HG02588 (cell line): ENCODE data around the gene DHX29.

ENCODE experiments used
- ATAC-seq: cut with Tn5 transposase; IDR thresholded peaks from one replicate; pipeline ENCODE4 v1.9.1; 2021; ENCODE audit warnings: mild to moderate bottlenecking, moderate library complexity; ENCODE audit not compliant: unreplicated experiment

Gene DHX29

GRCh38 chr5:55234121-55234700, 73.3 kb downstream of the DHX29 start:
- ATAC-seq = no peak

- ATAC-seq = peak; percentile 59
Observed at GRCh38 chr5:55232985-55233928, 74.2 kb downstream of the DHX29 start, which contains the start of gene CCNO. Gene CCNO (minus strand): TSS chr5:55233608. CDS start chr5:55233523, 85 bp downstream.

DNA sequence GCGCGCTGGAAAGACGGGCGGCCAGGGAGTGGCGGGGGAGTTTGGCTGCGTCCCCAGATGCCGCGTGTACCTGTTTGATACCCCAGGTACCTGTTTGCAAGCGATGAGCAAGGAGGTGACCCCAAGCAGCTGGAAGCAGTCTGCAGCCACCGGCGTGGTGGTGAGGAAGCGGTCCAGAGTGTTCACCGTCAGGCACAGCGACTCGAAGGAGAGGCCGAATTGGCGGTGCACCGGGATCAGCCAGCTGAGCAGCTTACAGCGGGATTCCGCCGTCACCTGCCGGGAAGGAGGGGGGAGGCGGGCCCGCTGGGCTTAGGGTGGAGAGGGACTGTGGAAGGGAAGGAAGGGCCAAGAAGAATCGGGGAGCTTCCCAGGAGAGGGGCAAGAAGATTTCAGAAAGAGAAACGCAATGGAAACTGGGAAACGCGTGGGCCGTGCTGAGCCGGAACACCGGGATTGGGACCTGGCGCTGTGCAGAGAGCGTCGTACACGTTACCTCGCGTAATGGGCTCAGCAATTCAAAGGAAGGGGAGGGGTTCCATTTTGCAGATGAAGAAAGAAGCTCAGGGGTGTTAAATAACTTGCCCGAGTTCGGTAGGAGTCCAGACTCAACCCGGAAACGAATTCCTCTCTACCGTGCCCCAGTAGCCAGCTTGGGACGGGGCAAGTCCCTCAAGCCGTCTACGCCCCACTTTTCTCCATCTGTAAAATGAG, 75.1 kb downstream of the DHX29 start:
- ATAC-seq = no peak

- ATAC-seq = no peak
Observed at GRCh38 chr5:55231919-55232270, 75.6 kb downstream of the DHX29 start.

- ATAC-seq = no peak
Observed at GRCh38 chr5:55231029-55231918, 76.2 kb downstream of the DHX29 start.

DNA sequence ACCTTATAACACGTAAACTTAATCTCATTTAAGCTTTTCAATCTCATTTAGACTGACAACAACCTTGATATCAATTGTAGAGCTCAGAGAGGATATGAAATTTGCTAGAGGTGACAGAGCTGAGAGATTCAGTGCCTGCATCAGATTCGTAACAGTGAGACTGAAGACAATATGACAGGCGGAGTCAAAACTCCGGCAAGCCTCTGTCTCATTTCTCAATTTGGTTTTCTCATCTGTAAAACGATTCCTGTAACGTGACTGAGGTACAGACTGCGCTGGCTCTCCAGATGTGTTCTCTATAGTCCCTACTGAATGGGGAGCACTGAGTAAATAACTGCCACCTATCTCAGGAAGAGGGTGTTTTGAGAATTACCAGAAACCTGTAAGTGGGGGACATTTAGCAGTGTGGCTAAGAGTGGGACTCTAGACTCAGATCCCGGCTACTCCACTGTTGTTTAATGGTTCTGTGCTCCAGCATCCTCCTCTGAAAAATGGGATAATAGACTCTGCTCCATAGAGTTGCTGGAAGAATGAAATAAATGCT, 77.3 kb downstream of the DHX29 start:
- ATAC-seq = no peak

DNA sequence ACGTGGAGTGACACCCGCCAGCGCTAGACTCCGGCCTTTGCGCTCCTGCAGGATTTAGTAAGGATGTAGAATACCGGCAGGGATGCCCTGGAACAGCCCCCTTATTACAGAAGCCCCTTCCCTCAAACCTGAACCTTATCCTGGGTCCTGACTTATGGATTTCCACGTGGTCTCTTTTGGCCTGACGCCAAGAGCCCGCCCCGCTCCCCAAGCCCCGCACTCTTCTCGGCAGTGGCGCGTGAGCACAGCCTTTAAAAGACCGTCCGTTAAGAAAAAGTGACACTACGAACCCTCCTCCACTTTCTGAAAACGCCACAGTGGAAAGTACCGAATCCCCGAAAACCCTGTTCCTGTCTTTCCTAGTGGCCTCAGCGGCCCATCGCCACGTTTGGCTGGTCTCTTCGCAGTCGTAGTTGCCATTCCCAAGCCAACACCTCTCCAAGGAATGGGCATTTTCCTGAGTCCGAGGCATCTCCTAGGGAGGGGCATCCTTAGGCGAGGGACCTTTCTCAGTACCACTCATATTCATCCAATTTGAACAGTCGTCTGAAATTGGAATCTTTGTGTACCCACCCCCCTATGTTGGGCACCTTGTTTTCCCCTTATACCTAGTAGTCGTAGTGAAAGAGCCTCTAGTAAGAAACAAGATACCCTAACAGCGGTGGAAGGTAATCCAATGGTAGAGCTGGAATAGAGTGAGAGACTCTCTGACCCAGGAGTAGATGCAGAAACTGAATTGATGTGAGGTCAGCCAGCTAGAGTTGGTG, 79.6 kb downstream of the DHX29 start:
- no peak for ATAC-seq

DNA sequence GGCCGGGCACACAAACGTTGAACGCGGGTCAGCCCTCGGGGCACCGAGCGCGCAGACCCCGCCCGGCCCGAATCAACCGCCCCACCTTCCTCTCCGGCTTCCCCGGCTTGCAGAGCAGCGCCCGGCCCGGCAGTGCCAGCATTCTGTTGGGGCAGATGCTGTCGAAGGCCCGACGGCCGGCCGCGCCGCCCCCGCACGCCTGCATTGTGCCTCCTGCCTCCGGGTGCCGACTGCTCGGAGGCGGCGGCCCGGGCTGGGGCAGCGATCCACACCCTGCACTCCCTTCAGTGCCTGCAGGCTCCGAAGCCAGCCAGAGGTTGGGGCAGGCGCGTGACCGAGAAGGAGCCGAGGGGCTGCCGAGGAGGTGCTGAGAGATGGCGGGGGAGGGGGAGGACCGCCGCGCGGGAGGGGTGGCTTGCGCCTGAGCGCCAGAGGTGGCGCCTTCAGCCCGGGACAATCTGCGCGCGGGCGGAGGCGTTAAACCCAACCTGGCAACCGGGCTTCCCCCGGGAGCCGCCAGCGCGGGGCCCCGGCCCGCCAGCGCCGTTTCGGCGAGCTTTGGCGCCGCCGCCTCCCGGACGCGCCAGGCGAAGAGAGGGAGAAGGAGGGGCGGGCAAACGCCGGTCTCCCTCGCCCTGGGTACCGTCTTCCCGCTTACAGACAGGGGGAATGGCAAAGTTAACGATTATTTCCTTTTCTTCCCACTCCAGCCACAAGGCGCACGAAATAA, 80.4 kb downstream of the DHX29 start, which contains the start of gene MCIDAS:
Gene MCIDAS (minus strand): TSS at position 382 of the 730 bp plus-strand sequence. CDS start 177 bp downstream, at position 205.
- ATAC-seq = peak; percentile 43

GRCh38 chr5:55226027-55226933, 81.2 kb downstream of the DHX29 start:
- ATAC-seq = peak; percentile 45

GRCh38 chr5:55225346-55225745, 82.1 kb downstream of the DHX29 start:
- no peak for ATAC-seq

DNA sequence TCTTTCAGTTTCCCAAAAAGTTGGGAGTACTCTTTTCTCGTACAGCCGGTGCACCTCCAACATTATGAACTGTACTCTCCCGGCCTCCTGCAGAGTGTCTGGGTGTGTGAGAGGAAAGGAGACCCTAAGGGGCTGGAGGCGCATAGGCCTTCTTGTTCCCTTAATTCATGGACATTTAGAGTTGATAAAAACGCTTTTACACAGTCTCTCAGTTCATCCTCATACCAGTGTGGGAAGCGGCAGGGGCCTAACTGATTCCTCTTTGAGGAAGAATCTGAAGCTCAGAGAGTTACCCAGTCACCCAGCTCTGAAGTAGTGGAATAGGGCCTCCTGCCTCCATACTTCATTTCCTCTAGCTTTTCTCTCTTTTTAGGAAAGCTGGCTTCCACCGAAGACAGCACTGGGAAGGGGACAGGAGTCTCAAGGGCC, 83.7 kb downstream of the DHX29 start:
- no peak for ATAC-seq

- ATAC-seq = no peak
Observed at GRCh38 chr5:55222985-55223811, 84.3 kb downstream of the DHX29 start.

GRCh38 chr5:55222092-55222984, 85.2 kb downstream of the DHX29 start:
- ATAC-seq = no peak

DNA sequence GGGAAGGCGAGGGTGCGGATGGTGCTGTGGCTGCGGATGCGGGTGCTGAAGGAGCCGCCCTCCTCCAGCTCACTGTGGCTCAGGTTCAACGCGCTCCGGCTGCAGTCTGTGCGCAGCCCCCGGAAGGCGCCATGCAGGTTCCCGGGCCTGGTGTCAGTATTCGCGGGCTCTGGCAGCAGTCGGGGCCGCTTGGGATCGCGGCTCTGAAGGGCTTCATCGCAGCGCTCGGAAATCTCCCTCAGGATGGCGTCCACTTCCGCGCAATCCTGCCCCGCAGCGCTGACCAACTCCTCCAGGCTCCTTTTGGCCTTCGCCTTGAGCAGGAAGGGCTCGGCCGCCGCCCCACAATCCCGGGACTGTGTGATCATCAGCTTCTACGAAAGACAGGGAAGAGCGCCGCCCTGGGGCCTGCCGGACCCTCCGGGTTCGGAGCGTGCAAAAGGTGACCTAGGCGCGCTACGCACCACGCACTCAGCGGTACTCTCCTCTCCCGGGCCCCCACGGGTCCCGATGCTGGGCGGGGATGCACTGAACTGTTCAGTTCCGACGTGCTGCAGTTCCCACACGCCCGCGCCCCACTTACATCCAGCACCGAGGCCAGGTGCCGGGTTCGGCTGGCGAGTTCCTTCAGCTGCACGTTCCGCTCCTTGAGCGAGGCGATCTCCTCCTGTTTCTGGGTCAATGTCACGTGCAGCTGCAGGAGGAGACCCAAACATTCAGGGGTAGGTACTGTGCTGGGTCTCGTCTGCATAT, 86.9 kb downstream of the DHX29 start:
- no peak for ATAC-seq

DNA sequence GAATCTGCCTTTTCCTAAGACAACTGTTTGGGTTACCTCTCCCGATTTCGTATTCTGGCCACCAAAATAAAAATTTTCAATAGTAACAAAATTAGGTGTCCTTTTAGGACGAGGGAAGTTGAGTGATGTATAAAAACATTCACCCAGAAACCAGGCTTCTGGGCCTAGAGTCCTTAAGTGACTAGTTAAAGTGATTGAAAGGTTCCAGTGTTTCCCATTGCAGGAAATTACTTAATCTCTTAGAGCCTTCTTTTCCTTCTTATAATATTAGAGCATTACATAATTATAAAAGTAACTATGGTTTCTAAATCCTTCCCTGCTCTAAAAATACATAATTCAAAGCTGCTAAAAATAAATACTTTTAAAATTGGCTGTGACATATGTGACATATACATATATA, 87.7 kb downstream of the DHX29 start:
- ATAC-seq = no peak
